Measurements from ENCODE around the gene HECTD3. TPM values are rescaled to one million over a fixed set of nuclear protein-coding genes. Genes with fewer than 3 reads are reported as not detected.

Gene HECTD3
- total RNA-seq, 1 experiment from 2014 or later: 25.3 TPM

DNA sequence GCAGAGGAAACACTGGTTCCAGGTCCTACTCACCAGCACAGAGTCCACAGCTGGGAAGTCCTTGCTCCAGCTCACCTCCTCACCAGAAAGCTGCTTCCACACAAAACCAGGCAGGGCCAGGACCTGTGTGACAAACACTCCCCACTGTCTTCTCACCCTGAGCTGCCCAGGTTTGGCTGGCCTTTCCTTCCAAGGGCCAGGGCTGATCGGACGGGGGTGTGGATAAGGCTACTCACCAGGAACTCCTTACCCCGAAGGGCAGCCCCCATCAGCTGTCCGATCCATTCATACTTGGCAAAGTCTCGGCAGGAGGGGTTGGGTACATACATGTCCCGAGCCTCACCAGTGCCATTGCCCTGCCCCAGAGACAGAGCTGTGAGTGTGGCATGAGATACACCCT, 5.4 kb downstream of the HECTD3 start:
- H3K4me3 ChIP-seq (ENCODE audit: low read length): no peak overlapping the region
- no peak overlapping the region for H3K9ac ChIP-seq (ENCODE audit: low read length)
- H3F3A ChIP-seq (ENCODE audit: low read length, unreplicated experiment): no peaks in the 10 kb centered on the region
- BruUV-seq (replicated peaks): no TSS peak
- H3K9me3 ChIP-seq (ENCODE audit: low read length): no peaks in the 10 kb centered on the region
- H3K4me2 ChIP-seq (ENCODE audit: low read length): no peak overlapping the region
- DNase-seq (no peak), ATAC-seq (no peak)
- H3K27ac ChIP-seq (ENCODE audit: low read length): no peak overlapping the region
- peaks cover 14% of the 10 kb centered on the region for H3K79me2 ChIP-seq (ENCODE audit: low read length)
- no peak for TF ChIP-seq EZH2 (IDR thresholded peaks at IDR 0.05; ENCODE audit: low read length, unreplicated experiment)
- no peak for TF ChIP-seq EZH2phosphoT487 (IDR thresholded peaks at IDR 0.05; ENCODE audit: borderline replicate concordance, low read length)
- TF ChIP-seq, protein P1, sequence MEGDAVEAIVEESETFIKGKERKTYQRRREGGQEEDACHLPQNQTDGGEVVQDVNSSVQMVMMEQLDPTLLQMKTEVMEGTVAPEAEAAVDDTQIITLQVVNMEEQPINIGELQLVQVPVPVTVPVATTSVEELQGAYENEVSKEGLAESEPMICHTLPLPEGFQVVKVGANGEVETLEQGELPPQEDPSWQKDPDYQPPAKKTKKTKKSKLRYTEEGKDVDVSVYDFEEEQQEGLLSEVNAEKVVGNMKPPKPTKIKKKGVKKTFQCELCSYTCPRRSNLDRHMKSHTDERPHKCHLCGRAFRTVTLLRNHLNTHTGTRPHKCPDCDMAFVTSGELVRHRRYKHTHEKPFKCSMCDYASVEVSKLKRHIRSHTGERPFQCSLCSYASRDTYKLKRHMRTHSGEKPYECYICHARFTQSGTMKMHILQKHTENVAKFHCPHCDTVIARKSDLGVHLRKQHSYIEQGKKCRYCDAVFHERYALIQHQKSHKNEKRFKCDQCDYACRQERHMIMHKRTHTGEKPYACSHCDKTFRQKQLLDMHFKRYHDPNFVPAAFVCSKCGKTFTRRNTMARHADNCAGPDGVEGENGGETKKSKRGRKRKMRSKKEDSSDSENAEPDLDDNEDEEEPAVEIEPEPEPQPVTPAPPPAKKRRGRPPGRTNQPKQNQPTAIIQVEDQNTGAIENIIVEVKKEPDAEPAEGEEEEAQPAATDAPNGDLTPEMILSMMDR (conservative IDR thresholded peaks at IDR 0.05; ENCODE audit: low read depth, low read length): no peak
- H3K4me1 ChIP-seq (ENCODE audit: insufficient read depth, low read length): peaks cover 6% of the 10 kb centered on the region; the same call in 1 of the 2 replicates
- H3K9me2 ChIP-seq (replicated peaks; ENCODE audit: low read length): no peaks in the 10 kb centered on the region
- ChIA-PET POLR2A (ENCODE audit: unreplicated experiment) (no interaction called here), CTCF (no interaction called here)
- H3K36me3 ChIP-seq (ENCODE audit: low read depth, low read length): peaks cover 19% of the 10 kb centered on the region
- no peaks in the 10 kb centered on the region for H4K20me1 ChIP-seq (ENCODE audit: low read length)
- intact Hi-C loops (cut with micrococcal nuclease): no loop called here
- no peaks in the 10 kb centered on the region for H3K27me3 ChIP-seq (ENCODE audit: low read length)
- H2AFZ ChIP-seq (ENCODE audit: low read length): no peak overlapping the region

DNA sequence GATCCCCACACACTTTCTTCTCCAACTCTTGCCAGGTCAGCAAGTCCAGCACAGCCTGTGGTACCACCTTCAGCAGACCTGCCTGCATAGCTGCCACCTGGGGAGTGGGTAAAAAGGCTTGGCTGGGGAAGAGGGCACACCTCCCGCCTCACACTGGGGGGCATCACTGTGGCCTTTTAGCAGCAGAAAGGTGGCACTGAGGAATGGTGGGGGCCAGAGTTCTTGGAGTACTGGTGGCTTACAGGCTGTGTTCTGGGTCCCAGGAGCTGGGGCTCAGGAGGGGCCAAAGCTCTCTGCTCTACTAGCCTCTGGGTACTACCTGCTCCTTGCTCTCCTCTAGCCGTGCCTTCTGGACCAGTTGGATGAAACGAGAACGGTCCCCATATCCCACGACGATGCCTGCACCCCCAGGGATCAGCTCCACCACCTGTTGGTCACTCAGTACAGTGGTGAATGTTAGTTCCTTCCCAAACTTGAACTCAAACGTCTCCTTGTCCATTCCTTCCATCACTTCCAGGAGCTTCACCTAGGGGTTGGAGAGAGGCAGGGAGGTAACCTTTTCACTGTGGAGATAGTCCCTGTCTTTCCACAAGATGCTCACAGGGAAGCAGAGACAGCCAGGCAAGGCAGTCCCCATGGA, 6.7 kb downstream of the HECTD3 start:
- no peaks in the 10 kb centered on the region for H3K27me3 ChIP-seq (ENCODE audit: low read length)
- no peak for TF ChIP-seq EZH2phosphoT487 (IDR thresholded peaks at IDR 0.05; ENCODE audit: borderline replicate concordance, low read length)
- TF ChIP-seq, protein P1 (conservative IDR thresholded peaks at IDR 0.05; ENCODE audit: low read depth, low read length): no peak
- no peak for TF ChIP-seq EZH2 (IDR thresholded peaks at IDR 0.05; ENCODE audit: low read length, unreplicated experiment)
- ATAC-seq: no peak
- no peak overlapping the region for H2AFZ ChIP-seq (ENCODE audit: low read length)
- no peaks in the 10 kb centered on the region for H4K20me1 ChIP-seq (ENCODE audit: low read length)
- no peak overlapping the region for H3K9ac ChIP-seq (ENCODE audit: low read length)
- H3K36me3 ChIP-seq (ENCODE audit: low read depth, low read length): peaks cover 19% of the 10 kb centered on the region
- ChIA-PET POLR2A (ENCODE audit: unreplicated experiment) (no interaction called here), CTCF (no interaction called here)
- no peaks in the 10 kb centered on the region for H3K4me1 ChIP-seq (ENCODE audit: insufficient read depth, low read length)
- no peak for DNase-seq
- no peaks in the 10 kb centered on the region for H3K79me2 ChIP-seq (ENCODE audit: low read length)
- H3K9me2 ChIP-seq (replicated peaks; ENCODE audit: low read length): no peaks in the 10 kb centered on the region
- intact Hi-C loops (cut with micrococcal nuclease): no loop called here
- H3F3A ChIP-seq (ENCODE audit: low read length, unreplicated experiment): no peaks in the 10 kb centered on the region
- no peaks in the 10 kb centered on the region for H3K9me3 ChIP-seq (ENCODE audit: low read length)
- BruUV-seq (replicated peaks): no TSS peak
- H3K4me2 ChIP-seq (ENCODE audit: low read length): no peak overlapping the region
- H3K4me3 ChIP-seq (ENCODE audit: low read length): no peak overlapping the region
- no peak overlapping the region for H3K27ac ChIP-seq (ENCODE audit: low read length)

DNA sequence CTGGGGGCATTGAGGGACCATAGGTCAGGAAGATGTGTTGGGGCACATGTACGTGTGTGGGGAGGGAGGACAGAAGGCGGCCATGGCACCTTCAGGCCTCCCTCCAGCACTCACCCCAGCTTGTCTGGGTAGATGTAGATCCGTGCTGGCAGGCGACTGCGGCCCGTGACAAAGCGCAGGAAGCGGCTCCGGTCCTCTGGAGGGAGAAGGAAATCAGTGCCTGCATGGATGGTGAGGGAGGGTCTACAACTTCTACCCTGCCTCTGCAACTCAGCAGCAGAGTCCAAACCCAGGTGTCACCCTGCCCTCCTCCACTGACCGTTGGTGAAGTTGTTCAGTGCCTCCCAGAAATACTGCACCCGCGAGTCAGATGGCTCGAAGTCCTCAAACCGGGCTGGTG, 7.4 kb downstream of the HECTD3 start:
- Histone ChIP-seq H3K4me2 (ENCODE audit: low read length) (no peak overlapping the region), H3K9me3 (ENCODE audit: low read length) (no peaks in the 10 kb centered on the region), H3K9ac (ENCODE audit: low read length) (no peak overlapping the region), H3K79me2 (ENCODE audit: low read length) (no peaks in the 10 kb centered on the region), H2AFZ (ENCODE audit: low read length) (no peak overlapping the region), H3K4me3 (ENCODE audit: low read length) (no peak overlapping the region), H3K4me1 (ENCODE audit: insufficient read depth, low read length) (no peaks in the 10 kb centered on the region), H3K36me3 (ENCODE audit: low read depth, low read length) (peaks cover 19% of the 10 kb centered on the region), H3K9me2 (replicated peaks; ENCODE audit: low read length) (no peaks in the 10 kb centered on the region), H3F3A (ENCODE audit: low read length, unreplicated experiment) (no peaks in the 10 kb centered on the region), H3K27me3 (ENCODE audit: low read length) (no peaks in the 10 kb centered on the region), H4K20me1 (ENCODE audit: low read length) (no peaks in the 10 kb centered on the region), H3K27ac (ENCODE audit: low read length) (no peak overlapping the region)
- no TSS peak for BruUV-seq (replicated peaks)
- intact Hi-C loops (cut with micrococcal nuclease): no loop called here
- POLR2A ChIA-PET (ENCODE audit: unreplicated experiment): no interaction called here
- ATAC-seq (no peak), DNase-seq (no peak)
- CTCF ChIA-PET: no interaction called here
- TF ChIP-seq EZH2phosphoT487 (IDR thresholded peaks at IDR 0.05; ENCODE audit: borderline replicate concordance, low read length) (no peak), EZH2 (IDR thresholded peaks at IDR 0.05; ENCODE audit: low read length, unreplicated experiment) (no peak)
- TF ChIP-seq, protein P1 (conservative IDR thresholded peaks at IDR 0.05; ENCODE audit: low read depth, low read length): no peak

Measured in PC-3 (cell line).